ENCODE measurements around the gene FBRS. TPM values are rescaled to one million over a fixed set of nuclear protein-coding genes. Genes with fewer than 3 reads are reported as not detected.

The FBRS gene
- total and polyA plus RNA-seq, 3 donors from 2014 or later = 140 to 302 (median 165) TPM

DNA sequence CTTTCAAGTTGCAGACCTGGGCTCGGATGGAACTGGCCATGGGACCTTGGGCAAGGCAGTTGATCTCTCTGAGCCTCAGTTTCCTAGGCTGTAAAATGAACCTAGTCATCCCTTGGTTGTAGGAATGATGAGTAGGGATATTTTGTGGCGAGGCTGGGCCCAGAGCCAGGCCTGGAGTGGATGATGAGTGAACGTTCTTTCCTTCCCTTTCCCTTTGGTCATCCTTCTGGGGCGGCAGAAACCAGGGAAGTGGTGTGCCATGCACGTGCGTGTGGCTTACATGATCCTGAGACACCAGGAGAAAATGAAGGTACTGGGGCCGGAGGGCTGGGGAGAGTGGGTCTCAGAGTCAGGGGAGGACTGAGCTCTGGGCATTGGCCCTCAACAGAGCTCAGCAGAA, 8.4 kb downstream of the FBRS start:
- no peaks in the 10 kb centered on the region for H3K27me3 ChIP-seq
- no peaks in the 10 kb centered on the region for H3K36me3 ChIP-seq (ENCODE audit: low read depth, missing control alignments)
- H3K4me1 ChIP-seq = peaks cover 9% of the 10 kb centered on the region
- intact Hi-C loops (cut with DNase I; ENCODE audit: low total_unique reads) = no loop called here
- H3K27ac ChIP-seq = no peak overlapping the region
- TF ChIP-seq POLR2A (IDR thresholded peaks at IDR 0.05) = no peak
- TF ChIP-seq, protein P1, sequence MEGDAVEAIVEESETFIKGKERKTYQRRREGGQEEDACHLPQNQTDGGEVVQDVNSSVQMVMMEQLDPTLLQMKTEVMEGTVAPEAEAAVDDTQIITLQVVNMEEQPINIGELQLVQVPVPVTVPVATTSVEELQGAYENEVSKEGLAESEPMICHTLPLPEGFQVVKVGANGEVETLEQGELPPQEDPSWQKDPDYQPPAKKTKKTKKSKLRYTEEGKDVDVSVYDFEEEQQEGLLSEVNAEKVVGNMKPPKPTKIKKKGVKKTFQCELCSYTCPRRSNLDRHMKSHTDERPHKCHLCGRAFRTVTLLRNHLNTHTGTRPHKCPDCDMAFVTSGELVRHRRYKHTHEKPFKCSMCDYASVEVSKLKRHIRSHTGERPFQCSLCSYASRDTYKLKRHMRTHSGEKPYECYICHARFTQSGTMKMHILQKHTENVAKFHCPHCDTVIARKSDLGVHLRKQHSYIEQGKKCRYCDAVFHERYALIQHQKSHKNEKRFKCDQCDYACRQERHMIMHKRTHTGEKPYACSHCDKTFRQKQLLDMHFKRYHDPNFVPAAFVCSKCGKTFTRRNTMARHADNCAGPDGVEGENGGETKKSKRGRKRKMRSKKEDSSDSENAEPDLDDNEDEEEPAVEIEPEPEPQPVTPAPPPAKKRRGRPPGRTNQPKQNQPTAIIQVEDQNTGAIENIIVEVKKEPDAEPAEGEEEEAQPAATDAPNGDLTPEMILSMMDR (IDR thresholded peaks at IDR 0.05) = no peak
- no peak overlapping the region for H3K4me3 ChIP-seq
- 77 to 85% methylated on average over 7 of the region's 7 CpGs for whole genome bisulfite sequencing, 2 donors
- H3K9me3 ChIP-seq = no peaks in the 10 kb centered on the region
- no peak for DNase-seq

DNA sequence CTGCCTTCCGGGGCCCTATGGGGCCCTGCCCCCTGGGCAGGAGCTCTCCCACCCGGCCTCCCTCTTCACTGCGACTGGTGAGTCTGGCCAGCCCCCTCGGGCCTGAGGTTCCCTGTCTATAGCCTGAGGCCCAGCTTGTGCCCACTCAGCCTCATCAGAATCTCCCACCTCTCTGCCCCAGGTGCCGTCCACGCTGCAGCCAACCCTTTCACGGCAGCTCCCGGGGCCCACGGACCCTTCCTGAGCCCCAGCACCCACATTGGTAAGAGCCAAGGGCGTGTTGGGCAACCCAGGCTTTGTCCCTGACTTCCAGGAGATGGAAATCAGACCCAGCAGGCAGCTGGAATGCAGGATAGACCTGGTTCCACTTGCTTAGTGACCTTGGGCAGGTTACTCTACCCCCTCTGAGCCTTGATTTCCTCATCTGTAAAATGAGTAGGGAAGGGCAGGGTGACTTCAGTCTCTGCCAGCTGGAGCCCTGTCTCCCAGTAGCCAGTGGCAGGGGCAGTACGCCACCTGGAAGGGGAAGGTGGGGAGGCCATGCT, 9.2 kb downstream of the FBRS start:
- Histone ChIP-seq H3K4me3 (no peak overlapping the region), H3K4me1 (peaks cover 5% of the 10 kb centered on the region), H3K36me3 (ENCODE audit: low read depth, missing control alignments) (no peaks in the 10 kb centered on the region), H3K9me3 (no peaks in the 10 kb centered on the region), H3K27ac (no peak overlapping the region), H3K27me3 (no peaks in the 10 kb centered on the region)
- no peak for DNase-seq
- TF ChIP-seq POLR2A (IDR thresholded peaks at IDR 0.05) = no peak
- TF ChIP-seq, protein P1 (IDR thresholded peaks at IDR 0.05) = no peak
- 81 to 98% methylated on average over 9 to 11 of the region's 11 CpGs for WGBS, 2 donors
- intact Hi-C loops (cut with DNase I; ENCODE audit: low total_unique reads) = no loop called here

DNA sequence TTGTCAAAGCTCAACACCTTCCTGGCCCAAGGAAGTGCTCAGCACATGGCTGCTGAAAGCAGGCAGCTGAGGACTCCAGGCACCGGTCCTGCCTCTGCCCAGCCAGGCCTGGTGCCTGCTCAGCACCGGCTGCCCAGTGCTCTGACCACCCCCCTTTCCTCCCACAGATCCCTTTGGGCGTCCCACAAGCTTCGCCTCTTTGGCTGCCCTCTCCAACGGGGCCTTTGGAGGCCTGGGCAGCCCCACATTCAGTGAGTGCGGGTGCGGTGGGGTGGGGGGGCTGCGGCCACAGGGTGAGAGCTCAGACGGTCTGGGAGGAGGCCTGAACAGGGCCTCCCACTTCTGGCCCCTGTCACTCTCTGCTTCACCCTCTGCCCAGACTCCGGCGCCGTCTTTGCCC, 10.2 kb downstream of the FBRS start:
- Histone ChIP-seq H3K36me3 (ENCODE audit: low read depth, missing control alignments) (no peaks in the 10 kb centered on the region), H3K27me3 (no peaks in the 10 kb centered on the region), H3K27ac (no peak overlapping the region), H3K4me3 (no peak overlapping the region), H3K9me3 (no peaks in the 10 kb centered on the region), H3K4me1 (peaks cover 5% of the 10 kb centered on the region)
- TF ChIP-seq, protein P1 (IDR thresholded peaks at IDR 0.05) = no peak
- 84 to 100% methylated on average over 2 to 12 of the region's 12 CpGs for WGBS, 2 donors
- intact Hi-C loops (cut with DNase I; ENCODE audit: low total_unique reads) = no loop called here
- no peak for DNase-seq

DNA sequence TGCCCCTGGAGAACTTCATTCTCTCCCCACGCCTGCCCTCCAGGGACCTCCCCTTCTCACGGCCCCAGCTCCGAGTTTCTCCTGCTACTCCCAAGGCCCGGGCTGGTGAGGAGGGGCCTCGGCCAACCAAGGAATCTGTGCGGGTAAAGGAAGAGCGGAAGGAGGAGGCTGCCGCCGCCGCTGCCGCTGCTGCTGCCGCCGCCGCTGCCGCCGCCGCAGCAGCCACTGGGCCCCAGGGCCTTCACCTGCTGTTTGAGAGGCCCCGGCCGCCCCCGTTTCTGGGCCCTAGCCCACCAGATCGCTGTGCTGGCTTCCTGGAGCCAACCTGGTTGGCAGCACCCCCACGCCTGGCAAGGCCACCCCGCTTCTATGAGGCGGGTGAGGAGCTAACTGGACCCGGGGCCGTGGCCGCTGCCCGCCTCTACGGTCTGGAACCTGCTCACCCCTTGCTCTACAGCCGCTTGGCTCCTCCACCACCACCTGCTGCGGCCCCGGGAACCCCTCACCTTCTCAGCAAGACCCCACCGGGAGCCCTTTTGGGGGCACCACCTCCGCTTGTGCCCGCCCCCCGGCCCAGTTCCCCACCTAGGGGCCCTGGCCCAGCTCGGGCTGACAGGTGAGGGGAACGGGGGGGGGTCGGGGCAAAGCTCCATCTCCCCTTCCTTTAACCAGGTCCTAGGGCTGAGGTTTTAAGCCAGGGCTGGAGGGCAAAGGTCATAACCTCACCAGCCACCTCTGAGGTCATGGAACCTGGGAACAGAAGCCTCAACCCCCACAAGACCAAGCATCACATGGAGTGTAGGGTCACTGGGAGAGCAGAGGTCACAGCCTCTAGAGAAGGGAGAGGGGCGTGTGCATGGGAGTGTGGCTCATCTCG, 11.0 kb downstream of the FBRS start:
- Histone ChIP-seq H3K4me3 (no peak overlapping the region), H3K27me3 (no peaks in the 10 kb centered on the region), H3K4me1 (no peaks in the 10 kb centered on the region), H3K36me3 (ENCODE audit: low read depth, missing control alignments) (no peaks in the 10 kb centered on the region), H3K9me3 (no peaks in the 10 kb centered on the region), H3K27ac (no peak overlapping the region)
- intact Hi-C loops (cut with DNase I; ENCODE audit: low total_unique reads) = no loop called here
- WGBS, 2 donors = 86 to 87% methylated on average over 36 to 41 of the region's 41 CpGs
- no peak for DNase-seq
- TF ChIP-seq, protein P1 (IDR thresholded peaks at IDR 0.05) = no peak
- no peak for TF ChIP-seq POLR2A (IDR thresholded peaks at IDR 0.05)

Data from testis (tissue), 3 donors.